LNCaP clone FGC (cell line): ENCODE measurements around the gene KRT85.

Experiments
- DNase-seq: peaks from one replicate; pipeline ENCODE4 v3.0.0-alpha.2; 2011; ENCODE audit warnings: low read depth
- H3K4me3 ChIP-seq: 2 replicates; pipeline ENCODE4 v1.5.1; 2011; ENCODE audit warnings: mild to moderate bottlenecking, low read depth, low read length, control low read depth
- TF ChIP-seq, protein P1 (sequence below): IDR thresholded peaks from 2 replicates; pipeline ENCODE4 v1.5.1; 2012; ENCODE audit warnings: mild to moderate bottlenecking; ENCODE audit not compliant: control insufficient read depth, insufficient read depth; ENCODE audit errors: extremely low read depth

The KRT85 gene

DNA sequence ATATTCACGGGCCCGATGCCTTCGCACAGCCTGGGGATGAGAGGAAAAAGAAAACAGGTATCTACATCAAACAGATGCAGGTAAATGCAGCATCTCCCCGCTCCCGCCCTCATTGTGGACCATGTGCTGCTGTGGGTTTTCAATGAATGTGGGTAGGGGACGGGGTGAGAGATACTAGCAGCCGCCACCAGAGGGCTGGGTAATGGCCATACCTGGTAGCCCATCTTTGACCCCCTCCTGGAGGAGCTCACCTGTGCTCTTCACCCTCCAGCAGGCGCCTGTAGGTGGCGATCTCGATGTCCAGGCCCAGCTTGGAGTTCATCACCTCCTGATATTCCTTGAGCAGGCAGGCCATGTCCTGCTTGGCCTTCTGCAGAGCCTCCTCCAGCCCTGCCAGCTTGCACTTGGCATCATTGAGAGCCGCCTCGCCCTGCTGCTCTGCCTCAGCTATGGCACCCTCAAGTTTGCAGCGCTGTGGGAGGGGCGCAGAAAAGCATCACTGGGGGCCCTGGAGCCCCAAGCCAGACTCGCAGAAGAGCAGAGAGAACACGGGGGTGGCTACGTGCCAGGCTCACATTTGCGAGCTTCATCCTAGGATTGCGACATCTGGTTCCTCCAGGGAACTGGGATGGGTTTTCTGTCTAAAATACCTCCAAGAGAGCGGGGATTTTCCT lies 28.6 kb upstream of the KRT85 start:
- H3K4me3 ChIP-seq = no peak overlapping the region
- TF ChIP-seq, protein P1, sequence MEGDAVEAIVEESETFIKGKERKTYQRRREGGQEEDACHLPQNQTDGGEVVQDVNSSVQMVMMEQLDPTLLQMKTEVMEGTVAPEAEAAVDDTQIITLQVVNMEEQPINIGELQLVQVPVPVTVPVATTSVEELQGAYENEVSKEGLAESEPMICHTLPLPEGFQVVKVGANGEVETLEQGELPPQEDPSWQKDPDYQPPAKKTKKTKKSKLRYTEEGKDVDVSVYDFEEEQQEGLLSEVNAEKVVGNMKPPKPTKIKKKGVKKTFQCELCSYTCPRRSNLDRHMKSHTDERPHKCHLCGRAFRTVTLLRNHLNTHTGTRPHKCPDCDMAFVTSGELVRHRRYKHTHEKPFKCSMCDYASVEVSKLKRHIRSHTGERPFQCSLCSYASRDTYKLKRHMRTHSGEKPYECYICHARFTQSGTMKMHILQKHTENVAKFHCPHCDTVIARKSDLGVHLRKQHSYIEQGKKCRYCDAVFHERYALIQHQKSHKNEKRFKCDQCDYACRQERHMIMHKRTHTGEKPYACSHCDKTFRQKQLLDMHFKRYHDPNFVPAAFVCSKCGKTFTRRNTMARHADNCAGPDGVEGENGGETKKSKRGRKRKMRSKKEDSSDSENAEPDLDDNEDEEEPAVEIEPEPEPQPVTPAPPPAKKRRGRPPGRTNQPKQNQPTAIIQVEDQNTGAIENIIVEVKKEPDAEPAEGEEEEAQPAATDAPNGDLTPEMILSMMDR = peak; percentile 33; the same call in 1 of the 2 replicates
- no peak for DNase-seq

DNA sequence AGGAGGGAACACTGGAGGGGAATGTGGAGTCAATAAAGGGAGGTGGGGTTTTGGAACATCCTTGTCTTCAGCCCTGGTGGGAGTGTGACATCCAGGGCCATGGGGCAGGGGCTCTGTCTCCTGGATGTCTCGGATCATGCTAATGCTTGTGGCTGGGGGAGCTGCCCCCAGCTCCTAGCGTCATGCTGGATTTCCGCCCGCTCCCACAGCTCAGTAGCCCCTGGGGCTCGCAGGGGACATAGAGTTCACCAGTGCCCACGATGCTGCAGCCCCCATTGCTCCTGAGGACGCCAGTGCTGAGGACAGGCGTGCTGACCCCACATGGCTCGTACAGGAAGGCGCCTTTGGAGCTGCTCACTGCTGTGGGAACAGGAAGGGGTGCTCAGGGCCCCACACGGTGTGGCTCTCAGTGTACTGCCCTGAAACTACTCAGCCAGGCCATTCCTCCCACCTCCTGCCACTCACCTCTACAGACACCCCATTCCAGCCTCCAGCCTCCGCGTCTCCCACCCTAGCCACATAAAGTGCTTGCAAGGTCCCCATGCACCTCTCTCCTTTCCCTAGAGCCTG lies 27.6 kb upstream of the KRT85 start:
- no peak overlapping the region for H3K4me3 ChIP-seq
- TF ChIP-seq, protein P1 = no peak
- DNase-seq = no peak

DNA sequence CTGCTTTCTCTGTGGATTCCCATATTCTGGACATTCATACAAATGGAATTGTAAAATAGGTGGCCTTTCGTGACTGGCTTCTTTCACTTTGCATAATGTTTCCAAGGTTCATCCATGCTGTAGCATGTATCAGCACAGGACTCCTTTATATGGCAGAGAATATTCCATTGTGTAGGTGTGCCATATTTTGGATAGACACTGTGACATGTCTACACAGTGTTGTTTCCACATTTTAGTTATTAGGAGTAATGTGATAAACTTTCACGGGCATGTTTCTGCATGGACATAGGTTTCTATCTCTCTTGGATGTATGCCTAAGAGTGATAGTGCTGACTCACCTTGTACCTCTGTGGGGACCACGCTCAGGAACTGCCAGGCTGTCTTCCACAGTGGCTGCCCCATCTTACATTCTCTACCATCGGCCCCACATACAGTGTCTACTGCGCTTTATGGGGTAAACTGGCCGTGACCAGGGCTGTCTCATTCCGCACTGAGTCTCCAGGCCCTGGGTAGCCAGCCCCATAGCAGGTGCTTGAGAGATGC lies 25.3 kb upstream of the KRT85 start:
- TF ChIP-seq, protein P1 = no peak
- no peak for DNase-seq
- no peak overlapping the region for H3K4me3 ChIP-seq

DNA sequence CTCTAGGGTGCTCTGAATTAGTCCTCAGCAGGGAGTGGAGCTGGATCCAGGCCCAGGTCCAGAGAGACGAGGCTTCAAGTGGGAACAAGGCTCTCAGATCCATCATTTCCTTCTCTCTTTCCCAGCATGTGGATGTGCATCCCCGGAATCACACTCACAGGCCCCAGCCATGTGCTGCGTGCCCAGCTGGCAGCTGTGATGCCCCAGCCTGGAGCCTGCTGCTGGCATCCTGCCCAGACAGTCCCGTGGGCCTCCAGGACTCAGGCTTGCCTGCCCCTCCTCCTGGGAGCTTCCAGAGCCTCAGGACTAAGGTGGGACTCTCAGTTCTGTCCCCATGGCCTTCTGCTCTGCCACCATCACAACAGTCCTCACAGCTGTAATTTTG lies 24.3 kb upstream of the KRT85 start:
- no peak for DNase-seq
- TF ChIP-seq, protein P1 = no peak
- H3K4me3 ChIP-seq = no peak overlapping the region

DNA sequence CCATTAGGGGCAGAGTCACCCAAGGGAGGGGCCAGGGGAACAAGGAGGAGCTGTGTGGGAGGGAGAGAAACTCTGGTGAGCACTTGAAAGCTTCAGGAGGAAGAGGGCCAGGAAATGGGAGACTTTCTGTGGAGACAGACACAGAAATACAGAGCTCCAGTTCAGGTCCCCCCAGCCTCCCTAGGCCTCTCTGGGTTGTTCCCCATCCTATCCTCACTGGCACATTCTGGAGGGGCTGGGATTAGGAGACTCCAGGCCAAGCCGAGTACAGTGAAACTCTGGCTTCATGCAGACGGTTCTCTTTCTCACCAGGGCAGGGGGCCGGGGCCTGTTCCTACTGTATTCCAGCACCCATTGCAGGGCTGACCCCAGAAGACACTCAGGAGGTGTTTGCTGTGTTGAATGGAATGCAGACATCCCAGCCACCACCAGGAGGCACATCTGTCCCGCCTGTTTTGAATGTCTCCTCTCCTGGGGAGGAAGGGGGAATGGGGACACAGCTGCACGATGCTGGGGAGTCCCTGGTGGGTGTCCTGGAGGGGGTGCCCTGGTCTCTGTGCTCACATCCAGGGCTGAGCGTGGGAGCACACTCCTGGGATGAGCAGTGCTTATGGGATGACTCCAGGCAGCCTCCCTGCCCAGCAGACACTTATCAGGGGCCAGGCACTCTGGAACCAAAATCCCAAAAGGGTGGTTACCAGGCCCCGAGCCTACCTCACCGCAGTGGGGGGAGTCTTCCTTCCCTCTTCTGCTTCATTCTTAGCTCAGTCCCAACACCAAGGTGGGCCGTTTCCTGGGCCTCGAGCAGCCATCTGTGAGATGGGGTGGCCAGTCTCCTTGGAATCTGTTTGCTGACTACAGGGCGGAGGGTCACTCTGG lies 23.7 kb upstream of the KRT85 start:
- TF ChIP-seq, protein P1 = peak; percentile 67
- no peak overlapping the region for H3K4me3 ChIP-seq
- no peak for DNase-seq

DNA sequence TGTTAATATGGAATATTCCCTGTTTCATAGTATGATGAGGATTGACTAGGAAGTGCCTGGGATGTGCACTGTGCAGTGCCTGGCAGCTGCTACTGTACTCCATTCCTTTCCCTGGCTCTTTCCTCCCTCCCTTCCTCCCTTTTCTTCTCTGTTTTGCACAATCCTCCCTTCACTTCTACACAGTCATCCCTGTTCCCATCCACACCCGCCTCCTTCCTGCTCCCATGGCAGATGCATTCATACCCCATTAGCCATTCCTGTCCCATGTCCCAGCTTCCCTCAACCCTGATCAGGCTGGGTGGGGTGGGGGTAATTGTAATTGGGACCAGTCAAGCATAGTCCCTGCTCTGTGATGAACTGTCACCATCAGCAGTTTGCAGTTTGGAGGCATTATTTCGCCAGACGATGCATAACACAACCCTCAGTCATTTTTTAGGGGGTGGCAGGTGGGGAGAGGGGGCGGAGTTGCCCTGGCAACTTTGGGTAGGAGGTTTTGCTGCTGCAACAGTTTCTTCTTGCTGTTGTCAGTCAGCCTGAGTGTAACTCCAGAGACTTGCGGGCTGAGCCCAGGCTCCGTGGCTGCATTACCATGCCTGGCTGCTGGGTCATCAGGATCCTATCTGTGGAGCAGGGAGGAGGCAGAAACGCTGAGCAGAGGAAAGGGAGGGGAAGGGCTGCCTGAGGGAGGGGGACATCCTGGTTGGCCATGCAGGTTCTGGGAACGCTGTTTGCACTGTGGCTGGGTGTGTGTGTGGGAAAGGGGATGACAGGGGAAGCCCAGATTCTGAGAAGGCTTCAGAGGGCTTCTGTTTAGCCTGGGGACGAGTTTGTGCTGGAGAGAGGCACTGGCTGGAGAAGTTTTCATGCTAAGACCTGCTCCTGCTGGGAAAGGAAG lies 22.3 kb upstream of the KRT85 start:
- H3K4me3 ChIP-seq = no peak overlapping the region
- DNase-seq = no peak
- TF ChIP-seq, protein P1 = no peak
